GM12801 (cell line): ENCODE data around the gene SEZ6L2.

Experiments
- CTCF ChIP-seq: IDR thresholded peaks from one replicate; pipeline ENCODE4 v1.5.1; 2011; ENCODE audit warnings: control low read depth; ENCODE audit not compliant: insufficient read length; ENCODE audit errors: extremely low read depth

The SEZ6L2 gene

GRCh38 chr16:29852654-29853053, 46.7 kb downstream of the SEZ6L2 start:
- TF ChIP-seq CTCF = no peak

GRCh38 chr16:29850998-29851397, 48.4 kb downstream of the SEZ6L2 start:
- no peak for TF ChIP-seq CTCF

GRCh38 chr16:29849505-29849904, 49.8 kb downstream of the SEZ6L2 start:
- TF ChIP-seq CTCF = no peak

GRCh38 chr16:29848420-29849297, 50.7 kb downstream of the SEZ6L2 start:
- TF ChIP-seq CTCF = no peak

- TF ChIP-seq CTCF = no peak
Measured at GRCh38 chr16:29845656-29846055, 53.7 kb downstream of the SEZ6L2 start.

- TF ChIP-seq CTCF = no peak
Measured at GRCh38 chr16:29844575-29845331, 54.6 kb downstream of the SEZ6L2 start.

GRCh38 chr16:29843931-29844330, 55.4 kb downstream of the SEZ6L2 start:
- TF ChIP-seq CTCF = no peak
